ENCODE results near the gene MAN1C1.

MAN1C1 gene

DNA sequence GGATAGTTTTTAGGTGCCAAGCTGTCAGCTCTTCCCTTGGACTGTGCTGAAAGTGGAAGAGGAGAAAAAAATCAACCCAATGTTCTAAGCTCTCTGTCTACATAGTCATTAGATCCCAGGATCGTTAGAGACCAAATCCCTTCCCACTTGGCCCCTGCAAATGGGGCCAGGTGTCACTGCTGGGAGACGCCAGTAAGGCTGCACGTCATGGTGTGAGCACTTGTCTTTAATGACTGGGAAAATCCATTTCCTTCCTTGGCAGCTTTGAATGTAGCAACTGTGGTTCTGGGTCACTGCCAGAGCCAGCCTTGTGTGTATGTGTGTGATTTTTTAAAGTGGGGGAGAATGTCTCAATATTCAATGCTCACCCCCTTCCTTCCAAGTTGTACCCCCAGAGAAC is 59.9 kb downstream of the MAN1C1 start:
- DNase-seq = peak in 2 of 56 donors; percentile 18 to 27

- no peak for DNase-seq
Observed at GRCh38 chr1:25677193-25677773, 60.7 kb downstream of the MAN1C1 start.

- no peak for DNase-seq
Observed at GRCh38 chr1:25679171-25679570, 62.6 kb downstream of the MAN1C1 start.

- DNase-seq = no peak
Observed at GRCh38 chr1:25680701-25681100, 64.1 kb downstream of the MAN1C1 start.

GRCh38 chr1:25682059-25682601 is 65.5 kb downstream of the MAN1C1 start:
- no peak for DNase-seq

DNA sequence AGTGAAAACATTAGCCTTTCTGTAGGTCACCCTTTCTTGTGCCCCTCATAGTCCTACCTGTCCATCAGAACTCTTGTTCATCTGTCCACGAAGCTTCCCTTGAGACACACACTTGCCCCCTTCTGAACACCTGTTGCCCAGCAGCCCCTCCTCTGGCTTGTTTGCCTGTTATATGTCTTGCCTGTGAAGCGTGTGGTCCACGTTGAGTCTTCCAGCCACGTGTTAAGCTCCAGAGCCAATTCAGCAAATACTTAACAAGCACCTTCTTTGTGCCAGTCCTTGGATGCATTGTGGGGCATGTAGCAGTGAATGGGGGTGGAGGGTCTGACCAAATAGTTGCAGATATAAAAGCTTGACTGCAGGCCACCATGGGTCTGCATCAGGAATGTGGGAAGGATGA is 66.6 kb downstream of the MAN1C1 start:
- no peak for DNase-seq

DNA sequence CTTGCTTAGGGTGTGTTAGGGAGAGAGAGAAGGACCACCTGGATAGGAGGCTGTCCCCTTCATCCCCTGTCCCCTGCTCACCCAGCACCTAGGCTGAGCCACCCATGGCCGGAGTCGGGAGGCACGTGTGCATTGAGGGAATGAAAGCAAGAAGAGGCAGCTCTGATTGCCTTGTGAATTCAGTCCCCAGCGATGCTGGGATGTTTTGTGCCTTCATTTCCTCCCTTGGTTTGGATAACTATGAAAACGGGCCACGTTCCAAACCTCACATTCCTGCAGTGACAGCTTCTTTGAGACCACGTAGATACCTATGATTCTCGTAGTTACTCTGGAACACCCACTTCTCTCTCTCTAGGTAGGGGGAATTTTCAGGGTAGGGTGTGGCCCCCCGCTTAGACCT is 67.1 kb downstream of the MAN1C1 start:
- DNase-seq = peak in 2 of 56 donors; percentile 37 to 54

DNA sequence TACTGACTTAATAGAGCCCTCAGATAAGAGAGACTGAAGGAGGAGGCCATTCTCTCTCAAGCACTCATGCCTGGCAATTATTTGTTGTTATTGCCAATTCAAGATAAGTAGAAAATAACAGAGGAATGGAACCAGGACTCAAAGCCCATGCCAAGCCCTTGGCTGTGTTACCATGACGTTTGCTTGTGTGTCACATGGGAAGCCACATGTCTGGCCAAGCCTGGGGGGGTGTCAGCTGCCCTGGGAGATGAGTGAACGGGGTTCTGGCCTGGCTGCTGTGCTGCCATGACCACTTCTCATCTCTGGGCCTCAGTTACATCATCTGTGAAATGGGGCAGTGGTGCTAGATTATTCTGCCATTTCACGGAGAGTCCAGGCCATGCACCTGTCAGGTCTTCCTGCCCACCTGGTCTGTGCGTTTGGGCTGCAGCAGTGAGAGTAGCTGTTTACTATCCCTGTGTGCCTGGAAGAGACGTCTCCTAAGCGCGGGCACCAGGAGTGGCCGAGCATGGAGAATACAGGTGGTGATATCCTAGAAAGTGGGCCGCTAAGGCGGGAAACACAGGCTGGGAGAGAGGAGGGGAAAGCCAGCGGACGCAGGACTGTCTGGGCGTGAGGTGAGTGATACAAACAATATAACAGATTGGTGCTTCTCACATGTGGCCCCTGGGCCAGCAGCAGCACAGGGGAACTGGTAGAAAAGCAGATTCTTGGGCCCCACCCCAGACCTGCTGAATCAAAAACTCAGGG is 67.8 kb downstream of the MAN1C1 start:
- peak in 1 of 56 donors; percentile 14 for DNase-seq

DNA sequence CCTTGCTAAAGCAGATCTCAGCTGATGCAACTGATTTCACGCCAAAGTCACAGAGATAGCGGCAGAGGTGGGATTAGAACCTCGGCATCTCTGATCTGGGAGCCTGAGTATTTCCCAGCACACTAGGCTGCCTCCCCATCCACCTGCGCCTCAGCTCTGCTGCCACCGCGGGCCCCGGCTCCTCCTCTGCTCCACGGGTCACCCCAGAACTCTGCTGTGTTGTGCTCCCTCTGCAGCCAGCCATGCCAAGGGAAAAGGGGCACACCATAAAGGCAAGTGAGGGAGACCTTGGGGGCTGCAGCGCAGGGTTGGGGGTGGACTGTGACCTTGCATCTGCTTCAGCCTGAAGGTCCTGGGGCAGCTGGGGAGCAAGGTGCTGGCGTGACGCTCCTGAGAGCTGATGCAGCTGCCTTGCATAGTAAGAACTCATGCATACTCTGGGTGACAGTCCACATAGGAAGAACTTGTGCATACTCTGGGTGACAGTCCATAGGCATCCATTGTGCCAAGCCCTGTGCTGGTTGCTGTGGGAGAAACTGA is 68.7 kb downstream of the MAN1C1 start:
- no peak for DNase-seq

DNA sequence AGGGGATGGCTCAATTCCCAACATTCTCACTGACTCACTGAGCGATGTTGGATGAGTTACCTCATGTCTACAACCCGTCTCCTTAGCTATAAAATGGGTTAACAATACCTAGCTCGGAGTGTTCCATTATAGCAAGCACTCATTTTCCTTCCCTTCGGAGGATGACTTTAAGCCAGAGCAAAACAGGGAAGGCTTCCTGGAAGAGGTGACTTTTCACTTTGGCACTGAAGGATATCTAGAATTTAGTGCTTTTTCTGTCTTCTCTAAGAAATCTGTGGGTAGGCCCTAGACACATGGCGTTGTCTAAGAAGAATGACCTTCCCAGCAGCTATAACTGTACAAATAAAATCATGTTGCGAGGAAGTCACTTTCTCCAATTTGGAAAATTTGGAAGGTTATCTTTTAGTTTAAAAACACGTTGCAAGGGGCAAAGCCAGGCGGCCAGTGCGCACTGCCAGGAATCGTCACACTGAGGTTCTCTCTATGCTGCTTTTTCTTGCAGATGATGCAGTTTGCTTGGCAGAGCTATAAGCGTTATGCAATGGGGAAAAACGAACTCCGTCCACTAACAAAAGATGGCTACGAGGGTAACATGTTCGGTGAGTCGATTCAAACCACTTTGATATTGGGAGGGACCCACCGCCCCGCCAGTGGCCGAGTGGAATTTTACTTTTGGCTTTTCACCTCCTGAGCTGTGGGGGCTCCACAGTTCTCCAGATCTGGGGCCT is 69.5 kb downstream of the MAN1C1 start:
- DNase-seq = no peak

- DNase-seq = no peak
Observed at GRCh38 chr1:25687221-25688017, 70.8 kb downstream of the MAN1C1 start.

GRCh38 chr1:25688390-25689119 is 72.0 kb downstream of the MAN1C1 start:
- DNase-seq = no peak

- no peak for DNase-seq
Observed at GRCh38 chr1:25689686-25690381, 73.2 kb downstream of the MAN1C1 start.

- no peak for DNase-seq
Observed at GRCh38 chr1:25690396-25690956, 73.9 kb downstream of the MAN1C1 start.

DNA sequence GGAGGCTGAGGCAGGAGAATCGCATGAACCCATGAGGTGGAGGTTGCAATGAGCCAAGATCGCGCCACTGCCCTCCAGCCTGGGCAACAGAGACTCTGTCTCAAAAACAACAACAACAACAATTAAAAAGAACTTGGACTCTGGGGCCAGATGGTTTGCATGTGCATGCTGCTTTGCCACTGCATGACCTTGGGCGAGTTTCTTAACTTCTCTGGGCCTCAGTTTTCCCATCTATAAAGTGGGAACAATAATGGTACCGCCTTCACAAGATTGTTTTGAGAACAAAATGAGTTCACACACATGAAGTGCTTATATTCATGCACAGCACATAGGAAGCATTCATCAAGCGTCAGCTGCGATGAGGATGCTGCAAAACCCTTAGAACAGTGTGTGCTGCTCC is 74.6 kb downstream of the MAN1C1 start:
- DNase-seq = no peak

DNA sequence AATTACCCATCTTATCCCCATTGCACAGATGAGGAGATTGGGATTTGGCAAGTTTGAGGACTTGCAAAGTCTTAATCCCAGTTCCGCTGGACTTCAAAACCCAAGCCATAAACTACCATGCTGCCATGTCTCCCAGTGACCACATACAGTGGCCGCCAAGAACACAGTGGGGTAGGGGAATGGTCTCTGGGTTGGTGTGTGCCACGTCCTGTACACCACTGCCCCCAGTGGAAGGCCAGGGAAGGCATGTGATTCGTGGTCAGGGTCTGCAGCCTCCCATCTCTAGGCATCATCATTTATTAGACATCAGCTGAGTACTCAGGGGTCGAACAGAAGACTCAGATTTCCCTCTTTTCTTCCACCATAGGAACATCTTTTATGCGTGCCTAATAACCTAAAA is 76.0 kb downstream of the MAN1C1 start:
- no peak for DNase-seq

GRCh38 chr1:25694167-25695007 is 77.8 kb downstream of the MAN1C1 start:
- DNase-seq = no peak

GRCh38 chr1:25695090-25695770 is 78.6 kb downstream of the MAN1C1 start:
- peak in 5 of 56 donors; percentile 13 to 36 (median 22) for DNase-seq
